SIG-M5 (cell line): ENCODE measurements around the gene EFHC2.
"Not testable (repeated sequence)": the region's sequence is repeated elsewhere in the genome, so short reads cannot be mapped to it uniquely, and the experiment has no call there.

Experiments
- DNase-seq: peaks from one replicate; lab custom pipeline; 2025; lab: John Stamatoyannopoulos, UW

Gene EFHC2

DNA sequence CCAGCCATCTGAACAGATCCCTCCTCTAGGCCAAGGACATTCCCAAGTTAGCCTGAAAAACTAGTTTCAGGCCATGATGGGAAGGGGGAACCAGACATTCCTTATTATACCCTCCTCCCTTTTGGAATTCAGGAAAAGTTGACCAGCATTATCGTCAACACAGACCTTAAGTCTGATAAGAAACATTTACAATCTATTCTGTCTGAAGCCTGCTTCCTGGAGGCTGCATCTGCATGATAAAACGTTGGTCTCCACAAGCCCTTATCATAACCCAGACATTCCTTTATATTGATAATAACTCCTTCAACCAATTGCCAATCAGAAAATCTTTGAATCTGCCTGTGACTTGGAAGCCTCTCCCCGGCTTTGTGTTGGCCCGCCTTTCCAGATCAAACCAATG is 44.3 kb downstream of the EFHC2 start:
- no peak for DNase-seq

DNA sequence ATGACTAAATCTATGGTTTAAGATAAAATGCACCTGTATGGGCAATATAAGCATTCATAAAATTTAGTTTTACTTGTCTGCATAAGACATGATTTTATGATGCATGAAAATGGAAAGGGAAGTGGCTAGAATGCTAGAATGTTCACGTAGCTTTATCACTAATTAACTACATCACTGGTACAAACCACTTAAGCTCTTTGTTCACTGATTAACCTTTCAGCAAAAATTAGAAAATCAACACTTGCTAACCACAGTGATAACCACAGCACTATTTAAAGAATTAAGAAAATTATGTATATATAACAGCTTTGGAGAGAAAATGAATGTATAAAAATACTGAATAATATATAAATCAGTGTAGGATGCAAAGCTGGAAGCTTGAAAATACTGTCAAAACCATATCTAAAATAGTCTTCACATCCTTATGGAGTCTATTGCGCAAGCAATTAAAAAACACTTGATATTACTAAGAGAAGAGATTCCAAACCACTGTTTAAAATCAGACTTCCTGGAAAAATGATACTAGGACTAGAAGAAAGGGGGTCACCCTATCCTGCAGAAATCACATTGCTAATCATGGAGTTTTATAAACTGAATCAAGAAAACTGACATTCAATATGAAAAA is 51.9 kb downstream of the EFHC2 start:
- DNase-seq: no peak

DNA sequence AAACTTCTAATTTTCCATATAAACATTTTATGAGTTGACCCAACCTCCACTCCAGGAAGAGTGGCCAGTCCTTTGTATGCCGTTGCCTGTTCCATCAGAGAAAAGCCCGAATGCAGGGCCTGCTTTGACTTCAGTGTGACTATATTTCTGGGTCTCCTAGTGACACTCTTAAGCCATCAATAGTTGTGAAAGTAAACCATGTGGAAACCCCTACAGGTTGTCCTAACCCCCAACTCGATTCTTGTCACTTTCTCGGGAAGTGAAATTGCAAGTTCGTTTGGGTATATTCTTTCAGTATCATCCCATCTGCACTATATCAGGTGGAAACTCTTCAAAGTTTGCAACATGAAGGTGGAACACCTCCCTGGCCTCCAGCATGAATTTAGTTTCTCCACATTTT is 52.8 kb downstream of the EFHC2 start:
- DNase-seq: no peak

DNA sequence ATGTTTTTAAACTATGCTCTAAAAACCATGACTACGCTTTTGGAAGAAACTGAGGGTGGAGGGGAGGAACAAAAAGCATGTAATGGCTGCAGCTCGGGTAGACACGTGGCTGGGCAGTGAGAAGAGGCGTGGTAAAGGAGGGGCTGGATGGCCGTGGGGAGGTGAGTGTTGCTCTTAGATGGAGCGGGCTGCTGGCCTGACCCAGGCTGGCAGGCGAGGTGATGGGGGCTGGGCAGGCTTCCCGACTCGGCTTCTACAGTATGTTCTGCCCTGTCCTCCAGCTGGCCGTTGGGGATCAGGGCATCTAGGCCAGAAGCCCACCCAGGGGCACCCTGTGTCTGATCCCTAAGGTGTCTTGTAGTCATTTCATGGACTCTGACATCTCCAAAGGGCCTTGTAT is 60.7 kb downstream of the EFHC2 start:
- no peak for DNase-seq

DNA sequence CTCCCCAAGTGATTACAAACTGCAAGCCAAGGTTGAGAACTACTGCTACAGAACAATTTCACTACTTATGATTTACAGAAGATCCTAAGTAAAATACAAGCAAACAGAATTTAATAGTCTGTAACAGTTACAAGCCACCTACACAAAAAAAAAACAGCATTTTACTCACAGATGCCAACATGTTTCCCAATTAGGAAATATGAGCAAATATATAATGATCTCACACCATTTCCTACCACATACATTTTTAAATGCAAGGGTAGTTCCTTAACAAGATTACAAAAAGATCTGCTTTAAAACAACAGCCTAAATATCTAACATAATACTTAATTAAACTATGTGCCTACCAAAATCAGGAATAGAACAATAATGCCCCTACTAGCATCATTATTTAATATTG is 63.4 kb downstream of the EFHC2 start:
- DNase-seq: no peak

DNA sequence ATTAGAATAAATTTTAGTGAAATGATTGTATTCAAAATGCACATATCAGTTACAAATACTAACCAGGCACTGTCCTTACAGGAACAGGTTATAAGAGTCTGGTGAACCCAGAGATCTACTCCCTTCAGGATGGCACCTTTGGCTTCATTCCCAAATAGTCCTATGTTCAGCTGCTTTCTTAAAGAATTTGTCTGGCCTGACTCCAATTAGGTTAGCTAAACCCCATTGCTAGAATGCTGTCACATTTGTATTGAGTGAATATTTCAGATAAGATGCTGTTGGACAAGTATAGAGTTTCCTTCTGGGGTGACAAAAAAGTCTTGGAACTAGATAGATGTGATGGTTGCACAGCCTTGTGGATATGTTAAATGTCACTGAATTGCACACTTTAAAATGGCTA is 69.4 kb downstream of the EFHC2 start:
- DNase-seq: no peak

DNA sequence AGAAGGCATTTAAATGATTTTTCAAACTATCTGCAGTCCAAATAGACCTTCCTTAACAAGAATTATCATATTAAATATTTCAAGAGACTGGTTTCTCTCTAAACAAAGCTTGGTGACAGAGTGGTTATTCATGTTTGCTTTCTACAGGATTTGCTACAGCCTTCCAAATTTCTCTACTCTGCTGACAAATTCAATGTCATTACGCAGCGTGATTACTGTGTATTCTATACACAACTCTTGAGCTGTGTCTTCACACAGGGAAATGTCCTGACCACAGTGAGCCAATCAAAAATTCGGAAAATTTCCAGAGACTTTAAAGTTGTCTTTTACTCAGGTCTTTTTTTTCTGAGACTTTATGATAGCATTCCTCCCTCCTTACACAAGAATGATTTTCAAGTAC is 75.6 kb downstream of the EFHC2 start:
- DNase-seq: no peak

DNA sequence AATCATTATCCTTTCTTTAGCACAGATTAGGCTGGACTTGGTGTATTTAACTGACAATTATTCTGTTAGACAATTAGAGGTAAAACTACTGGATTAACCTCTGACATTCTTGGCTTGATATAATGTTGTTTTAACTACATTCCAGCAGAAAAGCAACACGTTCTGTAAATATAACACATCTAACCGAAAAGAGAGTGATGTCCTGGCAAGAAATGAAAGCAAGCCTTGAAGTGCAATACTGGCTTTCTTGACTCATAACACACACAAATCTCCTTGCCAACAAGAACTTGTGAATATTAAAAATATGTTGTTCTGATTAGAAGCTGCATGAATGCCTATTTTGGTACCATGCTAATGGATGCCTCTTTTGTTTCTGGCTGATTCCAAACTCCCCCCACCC is 76.4 kb downstream of the EFHC2 start:
- DNase-seq: no peak

DNA sequence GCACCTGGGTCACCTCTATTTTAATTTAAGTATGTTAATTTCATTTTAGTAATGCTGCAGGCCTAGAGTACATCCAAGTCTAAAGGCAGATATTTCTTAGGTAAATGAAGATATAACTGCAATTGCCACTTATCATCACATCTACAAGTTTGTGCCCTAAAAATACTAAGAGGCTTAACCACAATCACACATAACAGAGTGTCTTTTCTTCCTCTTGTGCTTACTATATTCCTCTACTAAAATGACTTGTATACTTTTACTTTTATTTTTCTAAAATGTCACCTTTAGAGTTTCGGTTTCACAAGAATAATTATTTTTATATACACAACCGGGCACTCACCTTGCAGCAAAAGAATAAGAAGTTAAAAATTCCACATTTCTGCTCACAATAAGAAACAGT is 77.9 kb downstream of the EFHC2 start:
- DNase-seq: no peak

DNA sequence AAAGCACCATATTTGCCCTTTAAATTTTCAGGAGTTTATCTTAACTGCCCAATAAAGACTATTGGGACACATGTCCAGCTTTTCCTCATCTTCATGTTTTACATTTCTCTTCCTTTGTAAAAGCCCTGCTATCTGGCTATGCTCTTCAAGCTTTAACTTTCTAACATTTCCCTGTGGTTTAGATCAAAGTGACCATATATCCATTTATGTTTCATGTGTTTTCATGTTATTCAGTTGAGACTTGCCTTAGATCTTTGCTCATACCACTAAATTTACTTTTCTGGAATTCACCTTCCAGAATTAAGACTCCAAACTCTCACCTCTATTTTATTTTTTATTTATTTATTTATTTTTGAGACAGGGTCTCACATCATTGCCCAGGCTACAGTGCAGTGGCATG is 78.5 kb downstream of the EFHC2 start:
- no peak for DNase-seq

DNA sequence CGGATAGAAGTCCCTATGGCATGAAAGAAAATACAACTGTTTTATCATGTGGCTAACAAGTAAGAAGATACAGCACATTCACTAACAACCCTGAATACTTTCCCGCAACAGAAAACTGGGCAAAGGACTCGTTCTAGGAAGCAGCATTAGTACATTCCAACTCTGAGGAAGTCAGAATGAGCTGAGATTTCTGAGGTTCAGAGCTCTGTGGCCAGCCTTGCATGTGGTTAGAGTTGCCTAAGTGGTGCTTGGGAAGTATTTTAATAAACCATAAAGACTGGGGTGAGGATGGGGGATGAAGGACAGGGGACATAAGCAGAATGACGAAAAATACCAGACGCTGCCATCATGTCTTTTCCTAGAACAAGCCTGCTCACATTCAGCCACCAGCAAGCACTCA is 82.2 kb downstream of the EFHC2 start:
- no peak for DNase-seq

DNA sequence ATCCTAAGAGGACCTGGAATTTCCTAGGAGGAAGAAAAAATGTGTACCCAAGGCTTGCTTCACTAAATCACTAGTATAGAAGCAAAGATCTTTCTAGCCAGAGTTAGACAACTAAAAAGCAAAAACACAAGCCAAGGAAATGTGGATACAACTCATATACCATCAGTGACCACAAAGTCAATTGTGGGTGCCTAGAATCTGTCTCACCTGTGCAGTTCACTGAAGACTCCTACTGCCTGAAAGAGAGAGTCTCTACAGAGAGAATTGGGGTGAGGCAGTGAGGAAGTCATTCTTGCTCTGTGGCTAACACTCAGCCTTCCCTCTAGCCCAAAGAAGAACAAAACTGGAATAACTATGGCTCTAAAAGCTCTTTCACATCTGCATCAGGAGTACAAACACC is 82.9 kb downstream of the EFHC2 start:
- DNase-seq: no peak

DNA sequence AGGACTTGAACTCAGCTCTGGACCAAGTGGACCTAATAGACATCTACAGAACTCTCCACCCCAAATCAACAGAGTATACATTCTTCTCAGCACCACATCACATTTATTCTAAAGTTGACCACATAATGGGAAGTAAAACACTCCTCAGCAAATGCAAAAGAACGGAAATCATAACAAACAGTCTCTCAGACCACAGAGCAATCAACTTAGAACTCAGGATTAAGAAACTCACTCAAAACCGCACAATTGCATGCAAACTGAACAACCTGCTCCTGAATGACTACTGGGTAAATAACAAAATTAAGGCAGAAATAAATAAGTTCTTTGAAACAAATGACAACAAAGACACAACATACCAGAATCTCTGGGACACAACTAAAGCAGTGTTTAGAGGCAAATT is 87.7 kb downstream of the EFHC2 start:
- DNase-seq: peak; percentile 11

DNA sequence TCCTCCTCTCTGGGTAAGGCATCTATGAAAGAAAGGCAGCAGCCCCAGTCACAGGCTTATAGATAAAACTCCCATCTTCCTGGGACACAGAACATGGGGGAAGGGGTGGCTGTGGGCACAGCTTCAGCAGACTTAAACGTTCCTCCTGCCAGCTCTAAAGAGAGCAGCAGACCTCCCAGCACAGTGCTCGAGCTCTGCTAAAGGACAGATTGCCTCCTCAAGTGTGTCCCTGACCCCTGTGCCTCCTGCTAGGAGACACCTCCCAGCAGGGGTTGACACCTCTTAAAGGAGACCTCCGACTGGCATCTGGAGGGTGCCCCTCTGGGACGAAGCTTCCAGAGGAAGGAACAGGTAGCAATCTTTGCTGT is 89.9 kb downstream of the EFHC2 start:
- DNase-seq: no peak

DNA sequence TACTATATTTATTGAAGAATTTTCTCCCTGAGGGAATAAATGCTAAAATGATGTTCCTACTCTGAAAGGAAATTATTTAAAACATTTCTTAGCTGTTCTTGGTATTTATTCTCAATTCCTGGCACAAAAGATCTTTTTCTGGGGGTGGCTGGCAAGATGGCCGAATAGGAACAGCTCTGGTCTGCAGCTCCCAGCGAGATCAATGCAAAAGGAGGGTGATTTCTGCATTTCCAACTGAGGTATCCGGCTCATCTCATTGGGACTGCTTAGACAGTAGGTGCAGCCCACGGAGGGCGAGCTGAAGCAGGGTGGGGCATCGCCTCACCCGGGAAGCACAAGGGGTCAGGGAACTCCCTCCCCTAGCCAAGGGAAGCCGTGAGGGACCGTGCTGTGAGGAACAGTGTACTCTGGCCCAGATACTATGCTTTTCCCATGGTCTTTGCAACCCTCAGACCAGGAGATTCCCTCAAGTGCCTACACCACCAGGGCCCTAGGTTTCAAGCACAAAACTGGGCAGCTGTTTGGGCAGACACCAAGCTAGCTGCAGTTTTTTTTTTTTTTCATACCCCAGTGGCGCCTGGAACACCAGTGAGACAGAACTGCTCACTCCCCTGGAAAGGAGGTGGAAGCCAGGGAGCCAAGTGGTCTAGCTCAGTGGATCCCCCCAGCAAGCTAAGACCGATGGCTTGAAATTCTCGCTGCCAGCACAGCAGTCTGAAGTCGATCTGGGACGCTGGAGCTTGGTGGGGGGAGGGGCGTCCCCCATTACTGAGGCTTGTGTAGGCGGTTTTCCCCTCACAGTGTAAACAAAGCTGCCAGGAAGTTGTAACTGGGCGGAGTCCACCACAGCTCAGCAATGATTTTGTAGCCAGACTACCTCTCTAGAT is 90.5 kb downstream of the EFHC2 start:
- DNase-seq: not testable (repeated sequence)

DNA sequence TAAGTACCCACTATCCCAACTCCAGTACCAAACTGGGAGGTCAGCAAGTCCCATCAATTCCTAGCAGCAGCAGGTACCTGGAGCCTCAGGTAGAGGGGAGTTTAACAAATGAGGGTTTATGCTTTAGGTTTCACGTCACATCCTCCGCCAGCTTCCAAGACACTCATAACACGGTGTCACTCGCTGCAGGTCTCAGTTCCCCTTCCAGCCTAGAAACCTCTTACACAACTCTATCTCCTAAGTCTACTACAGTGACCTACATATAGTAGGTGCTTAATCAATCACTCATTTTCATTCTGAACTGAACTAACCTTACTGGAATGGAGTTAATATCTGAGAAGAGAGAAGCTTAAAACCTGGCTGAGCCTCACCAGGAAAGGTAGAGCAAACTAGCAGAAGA is 96.0 kb downstream of the EFHC2 start:
- DNase-seq: no peak

DNA sequence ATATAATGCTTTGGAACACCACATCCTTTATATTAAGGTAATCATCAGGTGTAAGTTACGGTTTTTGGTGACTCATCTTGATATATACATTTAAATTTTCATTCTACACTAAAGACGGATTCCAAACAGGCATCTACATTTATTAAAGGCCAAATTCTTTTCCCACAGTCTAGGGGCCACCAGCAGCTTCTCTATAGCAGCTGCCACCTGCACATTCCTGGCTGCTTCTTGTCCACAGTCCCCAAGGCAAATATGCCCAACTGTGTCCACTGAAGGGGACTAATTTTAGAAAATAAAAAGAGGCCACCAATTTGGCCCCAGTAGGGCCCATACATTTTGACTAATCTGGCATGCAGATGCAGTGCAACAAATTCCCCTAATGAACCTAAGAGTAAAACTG is 96.6 kb downstream of the EFHC2 start:
- DNase-seq: no peak

DNA sequence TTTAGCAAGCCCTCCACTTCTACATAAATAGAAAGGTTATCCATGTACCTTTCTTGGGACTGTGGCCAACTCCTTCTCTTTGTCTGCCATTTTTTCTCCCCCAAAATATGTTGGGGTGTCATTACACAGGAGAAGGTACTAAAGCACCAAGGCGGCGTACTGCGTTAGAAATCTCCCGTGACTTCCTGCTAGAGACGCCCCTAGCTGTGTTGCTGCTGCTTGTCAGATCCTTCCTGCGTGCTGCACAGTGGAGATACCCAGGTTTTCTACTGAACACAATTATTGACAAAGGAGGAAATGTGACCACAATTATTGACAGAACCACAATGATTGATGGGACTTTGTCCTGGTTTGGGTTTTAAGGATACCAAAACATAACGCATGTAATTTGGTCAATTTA is 97.7 kb downstream of the EFHC2 start:
- DNase-seq: no peak

DNA sequence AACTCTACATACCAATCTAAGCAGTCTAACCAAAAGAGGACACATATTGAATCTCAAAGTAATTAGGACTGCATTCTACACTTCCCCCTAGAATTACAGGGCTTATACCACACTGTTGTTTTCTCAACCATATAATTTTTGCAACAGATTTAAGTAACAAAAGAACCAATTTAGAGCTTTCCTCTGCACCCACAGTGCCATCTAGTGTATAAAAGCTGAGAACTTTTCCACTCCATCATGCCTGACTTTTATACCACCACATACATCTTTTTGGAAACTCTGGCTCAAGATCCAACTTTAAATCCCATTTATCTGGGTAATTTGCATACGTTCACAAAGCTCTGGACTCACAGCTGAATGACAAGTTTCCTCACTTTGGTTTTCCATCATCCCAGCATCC is 99.5 kb downstream of the EFHC2 start:
- DNase-seq: no peak

DNA sequence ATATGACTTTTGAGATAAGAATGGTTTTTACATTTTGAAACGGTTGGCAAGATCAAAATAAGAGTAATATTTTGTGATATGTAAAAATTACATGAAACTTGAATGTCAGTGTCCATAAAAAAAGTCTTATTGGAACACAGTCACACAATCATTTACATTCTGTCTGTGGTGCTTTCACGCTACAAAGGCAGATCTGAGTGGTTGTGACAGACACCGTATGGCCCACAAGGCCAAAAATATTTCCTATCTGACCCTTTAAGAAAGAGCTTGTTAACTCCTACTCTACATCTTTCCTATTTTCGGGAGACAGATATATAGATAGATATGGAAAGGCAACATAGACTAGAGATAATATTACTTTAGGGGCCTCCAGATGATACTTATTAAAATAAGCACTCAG is 101.9 kb downstream of the EFHC2 start:
- no peak for DNase-seq

DNA sequence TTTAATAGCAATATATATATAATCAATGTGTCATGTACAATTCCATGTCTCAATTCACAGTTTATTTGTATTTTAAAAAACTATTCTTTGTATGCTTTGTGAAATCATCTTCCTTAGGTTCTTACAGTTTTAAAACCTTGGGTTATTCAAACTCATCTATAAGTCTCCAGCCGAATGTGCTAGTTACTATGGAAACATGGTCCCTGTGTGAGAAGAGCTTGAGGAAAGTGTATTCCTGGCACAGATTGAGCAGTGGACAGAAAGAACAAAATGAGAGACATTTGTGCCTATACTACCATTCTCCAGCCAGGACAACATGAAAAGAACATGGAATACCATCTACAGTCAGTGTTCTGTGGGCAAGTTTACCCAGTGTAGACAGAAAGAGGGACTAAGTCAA is 103.4 kb downstream of the EFHC2 start:
- no peak for DNase-seq

DNA sequence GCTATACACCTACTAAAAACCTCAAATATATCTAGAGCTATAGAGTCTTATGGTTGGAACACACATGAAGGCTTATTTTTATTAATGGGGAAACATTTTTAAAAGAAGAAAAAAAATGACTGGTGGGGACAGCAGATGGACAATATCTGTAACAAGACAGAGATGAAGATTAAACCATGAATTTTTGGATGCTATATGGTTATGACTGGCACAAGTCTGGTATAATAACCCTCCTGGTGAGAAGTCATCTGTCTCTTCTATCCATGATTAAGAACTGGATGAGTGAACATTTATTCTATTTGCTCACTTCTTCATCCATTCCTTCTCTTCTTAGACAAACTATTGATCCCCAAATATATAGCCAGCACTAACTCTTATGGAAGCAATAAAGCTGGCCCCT is 104.4 kb downstream of the EFHC2 start:
- DNase-seq: no peak

DNA sequence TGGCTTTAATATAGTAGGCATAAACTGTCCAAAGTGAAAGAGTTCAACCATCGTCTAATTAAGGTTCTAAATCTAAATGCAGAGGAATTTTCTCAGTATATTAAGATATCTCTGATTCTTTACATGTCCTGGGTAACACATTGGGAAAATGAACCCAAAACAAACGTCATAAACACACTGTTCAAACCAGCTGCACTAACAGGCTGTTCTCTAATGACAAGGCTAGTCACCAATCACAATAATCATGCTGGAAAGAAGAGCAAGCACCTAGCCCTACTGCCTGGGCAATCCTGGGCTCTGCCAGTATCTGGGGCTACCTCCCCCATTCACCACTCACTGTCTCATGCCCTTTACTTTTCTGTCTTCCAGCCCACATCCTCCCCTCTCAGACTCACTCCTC is 107.9 kb downstream of the EFHC2 start:
- no peak for DNase-seq

DNA sequence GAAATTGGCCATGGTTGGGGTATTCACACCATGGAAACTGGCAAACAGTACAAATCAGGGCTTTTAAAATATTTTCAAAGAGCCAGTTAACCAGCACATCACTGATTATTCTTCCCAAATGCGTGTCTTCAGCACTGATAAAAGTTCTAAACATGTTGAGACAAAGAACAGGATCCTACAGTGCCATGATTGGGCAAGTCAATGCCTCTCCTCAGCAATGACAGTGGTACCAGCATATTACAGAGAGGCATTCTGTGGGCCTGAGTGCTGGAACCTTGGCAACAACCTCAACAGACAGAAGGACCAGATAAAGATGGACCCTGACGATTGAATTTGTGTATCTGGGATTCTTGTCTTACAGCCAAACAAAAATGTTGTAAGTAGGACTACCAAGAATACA is 108.9 kb downstream of the EFHC2 start:
- DNase-seq: no peak
